NCI-H774 (cell line): ENCODE results near the gene DISP1.
"Not testable (repeated sequence)": the region's sequence is repeated elsewhere in the genome, so short reads cannot be mapped to it uniquely, and the experiment has no call there.

Experiments
- DNase-seq: peaks from one replicate; lab custom pipeline; 2025; lab: John Stamatoyannopoulos, UW

The DISP1 gene

GRCh38 chr1:222794656-222795474 lies 20.0 kb upstream of the DISP1 start:
- DNase-seq = no peak

- no peak for DNase-seq
These were observed 16.7 kb upstream of the DISP1 start for GRCh38 chr1:222798116-222798515.

GRCh38 chr1:222798975-222799374 lies 15.9 kb upstream of the DISP1 start:
- no peak for DNase-seq

- no peak for DNase-seq
These were observed 13.8 kb upstream of the DISP1 start for GRCh38 chr1:222801067-222801466.

- DNase-seq = no peak
These were observed 3.2 kb upstream of the DISP1 start for GRCh38 chr1:222811671-222812070.

- no peak for DNase-seq
These were observed 838 bp upstream of the DISP1 start for GRCh38 chr1:222813866-222814535.

- DNase-seq = no peak
These were observed 564 bp downstream of the DISP1 start for GRCh38 chr1:222815440-222815765.

GRCh38 chr1:222817529-222817928 lies 2.7 kb downstream of the DISP1 start:
- no peak for DNase-seq

- DNase-seq = no peak
These were observed 3.3 kb downstream of the DISP1 start for GRCh38 chr1:222818171-222818570.

- no peak for DNase-seq
These were observed 5.4 kb downstream of the DISP1 start for GRCh38 chr1:222820171-222820712.

GRCh38 chr1:222821239-222821638 lies 6.4 kb downstream of the DISP1 start:
- no peak for DNase-seq

GRCh38 chr1:222823695-222824094 lies 8.9 kb downstream of the DISP1 start:
- DNase-seq = no peak

GRCh38 chr1:222824641-222825040 lies 9.8 kb downstream of the DISP1 start:
- DNase-seq = no peak

GRCh38 chr1:222828939-222829338 lies 14.1 kb downstream of the DISP1 start:
- no peak for DNase-seq

GRCh38 chr1:222829868-222830267 lies 15.0 kb downstream of the DISP1 start:
- no peak for DNase-seq

- no peak for DNase-seq
These were observed 18.6 kb downstream of the DISP1 start for GRCh38 chr1:222833356-222833876.

GRCh38 chr1:222843469-222844410 lies 28.9 kb downstream of the DISP1 start:
- no peak for DNase-seq

GRCh38 chr1:222844411-222844779 lies 29.6 kb downstream of the DISP1 start:
- DNase-seq = no peak

- DNase-seq = no peak
These were observed 30.9 kb downstream of the DISP1 start for GRCh38 chr1:222845763-222846162.

- DNase-seq = not testable (repeated sequence)
These were observed 35.7 kb downstream of the DISP1 start for GRCh38 chr1:222850550-222850949.

- DNase-seq = no peak
These were observed 37.5 kb downstream of the DISP1 start for GRCh38 chr1:222852326-222852725.

GRCh38 chr1:222861062-222861461 lies 46.2 kb downstream of the DISP1 start:
- DNase-seq = no peak
